K562 (cell line): Measurements from ENCODE around the gene MAPK8IP2. TPM values are rescaled to one million over a fixed set of nuclear protein-coding genes. Genes with fewer than 3 reads are reported as not detected.

Source experiments
- CGGBP1 ChIP-seq: fragments of 250-450 bp; sonication (Bioruptor Pico); IDR thresholded peaks from 2 replicates; pipeline ENCODE4 v1.9.0; 2021; ENCODE audit warnings: mild to moderate bottlenecking
- CTCF ChIP-seq, 3 experiments: IDR thresholded peaks in 2 of 3; conservative IDR thresholded peaks in 1 of 3; 2 replicates each; pipeline ENCODE4 v1.5.1; 2011 to 2012; ENCODE audit warnings: low read length in 3 of 3, mild to moderate bottlenecking in 3 of 3, control low read depth in 2 of 3, improper control_type of control experiment in 1 of 3, inconsistent platforms in 1 of 3, low read depth in 1 of 3, mixed read lengths in 1 of 3, moderate library complexity in 1 of 3; ENCODE audit not compliant: insufficient read depth in 2 of 3
- ELF1 ChIP-seq: fragments of 200-800 bp; sonication (Bioruptor generic); IDR thresholded peaks from 2 replicates; pipeline ENCODE4 v1.6.1; 2016; ENCODE audit warnings: missing genetic modification characterization, missing compliant biosample characterization
- HMG20B ChIP-seq: fragments of 250-450 bp; sonication (Bioruptor Pico); IDR thresholded peaks from 2 replicates; pipeline ENCODE4 v1.5.0; 2021; ENCODE audit warnings: mild to moderate bottlenecking
- KDM1A ChIP-seq, 2 experiments: fragments of 450-650 bp; IDR thresholded peaks; 2 replicates each; pipeline ENCODE4 v1.6.1; 2016; ENCODE audit warnings: mild to moderate bottlenecking in 2 of 2
- NFATC3 ChIP-seq: fragments of 450-650 bp; IDR thresholded peaks from 2 replicates; pipeline ENCODE4 v1.6.1; 2017; ENCODE audit warnings: mild to moderate bottlenecking
- RUNX1 ChIP-seq: sonication (generic); IDR thresholded peaks from 2 replicates; pipeline ENCODE4 v1.6.1; 2016; ENCODE audit warnings: antibody characterized with exemption, low read depth
- SMAD1 ChIP-seq: fragments of 150-350 bp; IDR thresholded peaks from 2 replicates; pipeline ENCODE4 v1.6.1; 2014; ENCODE audit warnings: low read length, low read depth; ENCODE audit not compliant: partially characterized antibody
- SREBF1 ChIP-seq: fragments of 150-350 bp; IDR thresholded peaks from 2 replicates; pipeline ENCODE4 v1.6.1; 2014; ENCODE audit warnings: antibody characterized with exemption, low read depth, low read length, borderline replicate concordance
- TRIM24 ChIP-seq, 2 experiments: fragments of 450-650 bp; IDR thresholded peaks; 2 replicates each; pipeline ENCODE4 v1.6.1; 2016
- ZBTB40 ChIP-seq, 2 experiments: fragments of 450-650 bp in 1 of 2; sonication (generic) in 1 of 2; formaldehyde crosslinking in 1 of 2; IDR thresholded peaks; 2 replicates each; pipeline versions ENCODE4 v1.7.1 to v1.9.0; 2016 to 2022; ENCODE audit warnings: inconsistent platforms in 1 of 2, mild to moderate bottlenecking in 1 of 2, missing genetic modification reagents in 1 of 2
- ZBTB7A ChIP-seq: IDR thresholded peaks from 2 replicates; pipeline ENCODE4 v1.6.1; 2011; ENCODE audit warnings: low read depth, mild to moderate bottlenecking, low read length, moderate library complexity, borderline replicate concordance; ENCODE audit not compliant: control insufficient read depth
- ZNF277 ChIP-seq: fragments of 250-450 bp; sonication (Bioruptor Pico); IDR thresholded peaks from 2 replicates; pipeline ENCODE4 v1.8.0; 2022; ENCODE audit warnings: inconsistent platforms, mild to moderate bottlenecking, moderate library complexity, borderline replicate concordance
- ZNF780A ChIP-seq: fragments of 250-450 bp; sonication (Bioruptor Pico); IDR thresholded peaks from 2 replicates; pipeline ENCODE4 v1.5.0; 2021; ENCODE audit warnings: mild to moderate bottlenecking
- polyA plus RNA-seq, 8 experiments: library from polyadenylated mRNA; depleted of rRNA in 4 of 8; stranded (reverse) in 5 of 8; unstranded in 3 of 8; fragments of >200 nt; fragmentation: Nextera tagmentation in 2 of 8; fragmentation: Illumina TruSeq in 1 of 8; extraction: Ambion mirVana in 2 of 8; extraction: Trizol in 1 of 8; gene quantifications; 2 replicates each; pipeline versions ENCODE4 v1.2.1 to v1.2.3, GENCODE V29; 2011 to 2014; ENCODE audit warnings: inconsistent platforms in 1 of 8, missing spikeins in 1 of 8
- total RNA-seq, 7 experiments: library from RNA; depleted of rRNA in 6 of 7; stranded (reverse); fragments of >200 nt in 6 of 7; fragmentation: Illumina TruSeq in 2 of 7; extraction: Trizol in 2 of 7; gene quantifications; 2 replicates each; pipeline versions ENCODE4 v1.2.1 to v1.2.3, GENCODE V29; 2011 to 2021; ENCODE audit warnings: low replicate concordance in 1 of 7

The MAPK8IP2 gene
- total and polyA plus RNA-seq, 9 of the 15 experiments (the other 6 are each of a cell fraction or from before 2014, with no cell fraction given): 0.01 to 0.47 (median 0.07) TPM; not detected in 2

- TF ChIP-seq ZBTB40 (IDR thresholded peaks at IDR 0.05) (no peak), ZBTB40 (CRISPR knock-in tag; IDR thresholded peaks at IDR 0.05) (no peak), CGGBP1 (CRISPR knock-in tag) (no peak), ELF1 (tag) (no peak), KDM1A (IDR thresholded peaks at IDR 0.05) (0 out of 4 replicates have a peak, but pooled peaks of 1 of the 2 experiments have one; percentile 27), TRIM24 (IDR thresholded peaks at IDR 0.05) (no peak), RUNX1 (no peak), HMG20B (CRISPR knock-in tag) (no peak), ZBTB7A (peak; percentile 79), SREBF1 (no peak), ZNF277 (CRISPR knock-in tag) (no peak), CTCF (IDR thresholded peaks at IDR 0.05 in 2 of 3, conservative IDR thresholded peaks at IDR 0.05 in 1 of 3; ENCODE audit: insufficient read depth in 2 of 3, low read depth in 1 of 3, low read length in 3 of 3) (peak in 1 of 3 experiments; percentile 68; a peak in 2 of 6 replicates), NFATC3 (no peak), ZNF780A (no peak), SMAD1 (no peak)
These were observed 20.2 kb downstream of the MAPK8IP2 start (continued) for GRCh38 chr22:50620593-50621355.
